Urinary bladder (tissue), 4 donors: ENCODE data around the gene ZCCHC7. TPM values are rescaled to one million over a fixed set of nuclear protein-coding genes. Genes with fewer than 3 reads are reported as not detected.

Source experiments
- DNase-seq: peaks from one replicate; pipeline ENCODE4 v3.0.0-alpha.2; 2015; ENCODE audit errors: extremely low spot score
- H3K27ac ChIP-seq: one replicate; pipeline ENCODE4 v1.5.1; 2013; ENCODE audit warnings: low read depth, mild to moderate bottlenecking, moderate library complexity
- H3K36me3 ChIP-seq: one replicate; pipeline ENCODE4 v1.6.1; 2013; ENCODE audit warnings: mild to moderate bottlenecking, moderate library complexity; ENCODE audit not compliant: insufficient read depth
- H3K4me1 ChIP-seq: one replicate; pipeline ENCODE4 v1.6.1; 2013; ENCODE audit warnings: mild to moderate bottlenecking, moderate library complexity; ENCODE audit not compliant: insufficient read depth
- H3K4me3 ChIP-seq: one replicate; pipeline ENCODE4 v1.5.1; 2013; ENCODE audit warnings: low read depth, low read length
- WGBS: extraction: QIAGEN DNeasy Blood & Tissue Kit; methylation state at CpG from one replicate; pipeline ENCODE4 v1.1.7; 2013; 5-methylcytosine and 5-hydroxymethylcytosine counted together
- polyA plus RNA-seq: library from polyadenylated mRNA; stranded (reverse); fragments of 200-250 nt; gene quantifications from one replicate; pipeline ENCODE4 v1.2.3, GENCODE V29; 2013
- total RNA-seq: library from RNA; depleted of rRNA; stranded (reverse); fragments of >200 nt; gene quantifications from one replicate; pipeline ENCODE4 v1.2.3, GENCODE V29; 2014
- donor health status: healthy with polysubstance abuse.
- donor health status: healthy.

Gene ZCCHC7
- total and polyA plus RNA-seq, 2 donors = 10.9 to 40.7 TPM

GRCh38 chr9:37243588-37244345 is 123.4 kb downstream of the ZCCHC7 start:
- Histone ChIP-seq H3K36me3 (no peaks in the 10 kb centered on the region), H3K27ac (no peak overlapping the region), H3K4me1 (no peaks in the 10 kb centered on the region), H3K4me3 (no peak overlapping the region)
- WGBS = 81% methylated on average over 5 of the region's 5 CpGs
- DNase-seq = no peak

- H3K27ac ChIP-seq = no peak overlapping the region
- H3K36me3 ChIP-seq = no peaks in the 10 kb centered on the region
- WGBS = 94% methylated on average over 3 of the region's 3 CpGs
- no peak for DNase-seq
- no peak overlapping the region for H3K4me3 ChIP-seq
- no peaks in the 10 kb centered on the region for H3K4me1 ChIP-seq
Observed at GRCh38 chr9:37246826-37247225, 126.5 kb downstream of the ZCCHC7 start.

- Histone ChIP-seq H3K27ac (no peak overlapping the region), H3K4me1 (no peaks in the 10 kb centered on the region), H3K4me3 (no peak overlapping the region), H3K36me3 (no peaks in the 10 kb centered on the region)
- no peak for DNase-seq
Observed at GRCh38 chr9:37248651-37249163, 128.3 kb downstream of the ZCCHC7 start.

GRCh38 chr9:37251452-37251851 is 131.1 kb downstream of the ZCCHC7 start:
- H3K4me1 ChIP-seq = no peaks in the 10 kb centered on the region
- H3K4me3 ChIP-seq = no peak overlapping the region
- DNase-seq = no peak
- 83% methylated on average over 6 of the region's 6 CpGs for WGBS
- no peak overlapping the region for H3K27ac ChIP-seq
- H3K36me3 ChIP-seq = no peaks in the 10 kb centered on the region

GRCh38 chr9:37253377-37253937 is 133.1 kb downstream of the ZCCHC7 start:
- Histone ChIP-seq H3K4me1 (no peaks in the 10 kb centered on the region), H3K36me3 (no peaks in the 10 kb centered on the region), H3K27ac (no peak overlapping the region), H3K4me3 (no peak overlapping the region)
- no peak for DNase-seq
- 77% methylated on average over 4 of the region's 4 CpGs for WGBS

GRCh38 chr9:37255187-37255586 is 134.8 kb downstream of the ZCCHC7 start:
- H3K4me1 ChIP-seq = no peaks in the 10 kb centered on the region
- no peak overlapping the region for H3K4me3 ChIP-seq
- WGBS = 98% methylated on average over 2 of the region's 2 CpGs
- DNase-seq = no peak
- no peak overlapping the region for H3K27ac ChIP-seq
- H3K36me3 ChIP-seq = no peaks in the 10 kb centered on the region

- Histone ChIP-seq H3K4me1 (no peaks in the 10 kb centered on the region), H3K27ac (no peak overlapping the region), H3K36me3 (no peaks in the 10 kb centered on the region), H3K4me3 (no peak overlapping the region)
- 84% methylated on average over 4 of the region's 4 CpGs for WGBS
- DNase-seq = no peak
Observed at GRCh38 chr9:37255944-37256862, 135.8 kb downstream of the ZCCHC7 start.

GRCh38 chr9:37259951-37260350 is 139.6 kb downstream of the ZCCHC7 start:
- no peaks in the 10 kb centered on the region for H3K36me3 ChIP-seq
- no peak for DNase-seq
- WGBS = 96% methylated on average over 3 of the region's 3 CpGs
- H3K4me3 ChIP-seq = no peak overlapping the region
- H3K4me1 ChIP-seq = no peaks in the 10 kb centered on the region
- no peak overlapping the region for H3K27ac ChIP-seq

- 74% methylated on average over 4 of the region's 4 CpGs for WGBS
- Histone ChIP-seq H3K36me3 (no peaks in the 10 kb centered on the region), H3K4me3 (no peak overlapping the region), H3K27ac (no peak overlapping the region), H3K4me1 (no peaks in the 10 kb centered on the region)
- DNase-seq = no peak
Observed at GRCh38 chr9:37262410-37262809, 142.0 kb downstream of the ZCCHC7 start.

- no peak for DNase-seq
- no peaks in the 10 kb centered on the region for H3K4me1 ChIP-seq
- H3K4me3 ChIP-seq = no peak overlapping the region
- H3K36me3 ChIP-seq = no peaks in the 10 kb centered on the region
- no peak overlapping the region for H3K27ac ChIP-seq
- WGBS = 72% methylated on average over 1 of the region's 1 CpG
Observed at GRCh38 chr9:37264539-37264938, 144.2 kb downstream of the ZCCHC7 start.

- no peak overlapping the region for H3K27ac ChIP-seq
- no peak for DNase-seq
- 97% methylated on average over 1 of the region's 1 CpG for WGBS
- H3K4me1 ChIP-seq = no peaks in the 10 kb centered on the region
- no peak overlapping the region for H3K4me3 ChIP-seq
- H3K36me3 ChIP-seq = no peaks in the 10 kb centered on the region
Observed at GRCh38 chr9:37266630-37267029, 146.3 kb downstream of the ZCCHC7 start.

GRCh38 chr9:37269221-37269620 is 148.8 kb downstream of the ZCCHC7 start:
- no peak for DNase-seq
- WGBS = 98% methylated on average over 5 of the region's 5 CpGs
- no peaks in the 10 kb centered on the region for H3K36me3 ChIP-seq
- H3K4me3 ChIP-seq = no peak overlapping the region
- H3K27ac ChIP-seq = no peak overlapping the region
- no peaks in the 10 kb centered on the region for H3K4me1 ChIP-seq

- WGBS = 79% methylated on average over 6 of the region's 6 CpGs
- no peak for DNase-seq
- no peak overlapping the region for H3K4me3 ChIP-seq
- no peaks in the 10 kb centered on the region for H3K36me3 ChIP-seq
- H3K4me1 ChIP-seq = no peaks in the 10 kb centered on the region
- H3K27ac ChIP-seq = no peak overlapping the region
Observed at GRCh38 chr9:37271679-37272078, 151.3 kb downstream of the ZCCHC7 start.

GRCh38 chr9:37273595-37273994 is 153.2 kb downstream of the ZCCHC7 start:
- H3K4me3 ChIP-seq = no peak overlapping the region
- H3K4me1 ChIP-seq = no peaks in the 10 kb centered on the region
- no peaks in the 10 kb centered on the region for H3K36me3 ChIP-seq
- no peak for DNase-seq
- no peak overlapping the region for H3K27ac ChIP-seq
